NCI-H748 treated with DMSO at 0.1 percent for 48 hours (cell line): Measurements from ENCODE around the gene KLHL30.

Experiments used
- DNase-seq: peaks from one replicate; lab custom pipeline; 2025; lab: John Stamatoyannopoulos, UW

The KLHL30 gene

GRCh38 chr2:238187618-238188548, 49.4 kb downstream of the KLHL30 start:
- no peak for DNase-seq

- no peak for DNase-seq
These were observed 52.0 kb downstream of the KLHL30 start for GRCh38 chr2:238190445-238190844.
